ENCODE measurements around the gene CRYGD. TPM values are rescaled to one million over a fixed set of nuclear protein-coding genes. Genes with fewer than 3 reads are reported as not detected.
A peak's percentile ranks its signal among the peaks of the same experiment; 100 is the strongest.
"Not testable (repeated sequence)": the region's sequence is repeated elsewhere in the genome, so short reads cannot be mapped to it uniquely, and the experiment has no call there.

Gene CRYGD
- total RNA-seq, 2 experiments from 2014 or later: not detected

GRCh38 chr2:208139447-208139846 lies 15.1 kb upstream of the CRYGD start:
- no peak overlapping the region for H3K4me3 Mint-ChIP-seq
- H3K4me1 Mint-ChIP-seq: peaks cover 8% of the 10 kb centered on the region
- no peak overlapping the region for H3K27ac Mint-ChIP-seq
- H3K27me3 Mint-ChIP-seq: no peaks in the 10 kb centered on the region
- H3K9me3 Mint-ChIP-seq: peaks cover 1% of the 10 kb centered on the region
- no peaks in the 10 kb centered on the region for H3K36me3 Mint-ChIP-seq
- no peak for DNase-seq

GRCh38 chr2:208138334-208138733 lies 14.0 kb upstream of the CRYGD start:
- DNase-seq, H3K27me3 Mint-ChIP-seq, H3K27ac Mint-ChIP-seq, H3K36me3 Mint-ChIP-seq, H3K4me3 Mint-ChIP-seq, H3K4me1 Mint-ChIP-seq, H3K9me3 Mint-ChIP-seq: not testable (repeated sequence)

DNA sequence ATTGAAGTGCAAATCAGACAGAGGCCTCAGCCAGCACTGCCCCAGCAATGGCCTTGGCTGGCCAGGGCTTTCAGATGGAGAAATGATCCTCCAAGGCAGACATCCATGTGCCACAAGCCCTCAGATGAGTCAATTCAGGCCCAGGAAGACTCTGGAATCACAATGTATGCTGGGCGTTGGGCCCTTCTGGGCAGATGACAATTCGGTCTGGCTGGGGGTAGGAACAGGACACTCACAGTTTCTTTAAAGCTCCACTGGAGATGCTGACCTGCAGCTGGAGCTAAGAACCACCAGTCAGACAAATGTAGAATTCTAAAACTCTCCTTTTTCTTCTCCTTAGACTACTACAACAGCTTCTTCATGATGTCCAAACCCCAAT lies 12.4 kb upstream of the CRYGD start:
- DNase-seq: no peak
- Mint-ChIP-seq H3K27ac (no peak overlapping the region), H3K36me3 (no peaks in the 10 kb centered on the region), H3K27me3 (peaks cover 5% of the 10 kb centered on the region), H3K4me1 (peaks cover 8% of the 10 kb centered on the region), H3K9me3 (peaks cover 1% of the 10 kb centered on the region), H3K4me3 (no peak overlapping the region)

- Mint-ChIP-seq H3K36me3 (no peaks in the 10 kb centered on the region), H3K4me1 (peaks cover 8% of the 10 kb centered on the region), H3K4me3 (no peak overlapping the region), H3K27me3 (peaks cover 5% of the 10 kb centered on the region), H3K9me3 (peaks cover 1% of the 10 kb centered on the region), H3K27ac (no peak overlapping the region)
- no peak for DNase-seq
Measured at GRCh38 chr2:208135794-208136715, 11.7 kb upstream of the CRYGD start.

DNA sequence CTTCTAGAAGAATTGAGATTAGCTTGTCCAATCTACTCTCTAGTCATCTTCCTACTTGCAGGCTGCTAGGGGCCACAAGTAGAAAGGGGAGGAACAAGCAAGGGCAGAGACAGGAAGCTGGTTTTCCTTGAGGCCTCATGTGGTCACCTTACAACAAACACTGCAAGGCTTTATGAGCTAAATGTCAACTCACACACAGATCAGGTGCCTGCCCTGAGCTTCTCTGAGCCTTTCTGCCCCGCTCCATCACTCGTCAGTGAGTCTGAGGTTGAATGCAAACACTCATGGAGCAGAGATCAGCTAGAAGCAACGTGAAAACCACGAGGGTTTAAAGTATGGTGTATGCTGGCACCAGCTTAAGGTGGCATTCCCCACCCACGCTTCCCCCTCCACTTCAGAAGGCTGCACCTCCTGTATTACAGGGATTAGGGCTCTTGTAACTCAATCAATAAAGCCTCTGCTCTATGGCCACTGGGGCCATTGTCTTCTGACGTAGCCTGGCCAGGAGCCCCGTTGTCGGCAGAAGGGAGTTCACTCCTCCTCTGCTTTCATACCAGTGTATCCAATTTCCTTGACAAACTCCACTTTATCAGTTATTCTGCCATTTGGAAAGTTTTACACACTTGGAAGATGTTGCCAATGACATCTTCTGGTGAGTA lies 10.7 kb upstream of the CRYGD start:
- Mint-ChIP-seq H3K36me3 (no peaks in the 10 kb centered on the region), H3K27ac (no peak overlapping the region), H3K4me1 (peaks cover 8% of the 10 kb centered on the region), H3K9me3 (peaks cover 1% of the 10 kb centered on the region), H3K4me3 (no peak overlapping the region), H3K27me3 (peaks cover 5% of the 10 kb centered on the region)
- peak; percentile 12 for DNase-seq

DNA sequence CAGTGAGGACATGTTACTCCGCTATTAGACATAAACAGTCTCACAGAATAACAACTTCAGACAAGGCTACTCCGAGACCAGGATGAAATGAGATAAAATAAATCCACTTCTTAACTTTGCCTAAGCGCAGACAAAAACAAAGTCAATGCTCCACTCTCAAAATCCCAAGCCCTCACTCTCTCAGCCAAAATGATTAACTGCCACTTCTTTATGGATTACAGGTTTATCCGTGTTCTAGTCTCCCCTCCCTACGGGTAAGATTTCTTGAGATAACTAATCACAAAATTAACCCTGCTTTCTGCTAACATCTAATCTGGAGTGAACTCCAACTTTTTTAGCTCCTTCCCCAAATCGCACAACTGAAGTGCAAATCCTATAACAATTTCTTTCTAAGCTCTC lies 6.4 kb upstream of the CRYGD start:
- Mint-ChIP-seq H3K4me3 (no peak overlapping the region), H3K36me3 (no peaks in the 10 kb centered on the region), H3K9me3 (peaks cover 3% of the 10 kb centered on the region), H3K4me1 (peaks cover 8% of the 10 kb centered on the region), H3K27me3 (peaks cover 11% of the 10 kb centered on the region), H3K27ac (no peak overlapping the region)
- no peak for DNase-seq

DNA sequence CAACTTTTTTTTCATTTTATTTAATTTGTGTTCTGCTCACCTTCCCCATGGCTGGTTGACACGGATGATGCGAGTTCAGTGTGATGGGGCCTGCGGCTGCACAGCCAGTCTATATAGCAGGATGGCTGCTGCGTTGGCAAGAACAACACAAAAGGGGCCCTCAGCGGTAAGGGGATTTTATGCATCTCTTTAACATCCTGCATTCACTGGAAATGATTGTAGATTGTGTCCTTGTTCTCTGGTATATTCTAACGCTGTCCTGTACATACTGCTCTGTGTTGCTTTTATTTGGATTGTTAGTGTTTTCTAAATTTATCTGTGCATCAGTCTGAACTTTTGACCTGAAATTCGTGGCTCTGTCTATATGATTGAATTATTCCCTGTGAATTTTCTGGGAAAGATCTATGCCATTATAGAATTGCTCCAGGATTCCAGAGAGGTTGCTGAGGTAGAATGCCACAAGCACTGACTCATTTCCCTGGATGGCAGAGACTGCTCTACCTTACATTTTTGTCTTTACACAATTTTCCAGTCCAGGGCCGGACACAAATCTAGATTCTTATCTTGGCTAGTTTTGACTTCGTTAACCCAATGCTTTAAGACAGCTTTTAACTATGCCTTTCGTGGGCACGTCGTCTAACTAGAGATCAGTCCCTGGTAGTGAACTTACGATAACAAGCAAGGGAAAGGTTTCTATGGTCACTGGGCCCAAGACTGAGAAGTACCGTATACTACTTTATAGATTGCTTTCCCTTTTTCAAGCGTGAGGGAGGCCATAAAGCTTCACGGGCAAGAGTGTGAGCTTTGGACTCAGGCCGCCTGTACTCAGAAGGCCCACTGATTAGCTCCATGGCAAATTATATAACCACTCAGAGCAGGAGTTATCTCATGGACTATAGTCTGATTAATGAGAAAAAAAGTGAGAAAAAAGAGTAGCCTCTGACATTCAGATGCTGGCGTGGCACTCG lies 5.7 kb upstream of the CRYGD start, which contains the start of gene CRYGC:
Gene CRYGC, minus strand, starts transcription at position 85 of the 968 bp plus-strand sequence. Its CDS starts 36 bp downstream, at position 49.
- no peaks in the 10 kb centered on the region for H3K36me3 Mint-ChIP-seq
- no peak within 1 kb of the TSS for H3K4me3 Mint-ChIP-seq
- no peak for DNase-seq
- no peak within 1 kb of the TSS for H3K27ac Mint-ChIP-seq
- H3K9me3 Mint-ChIP-seq: peaks cover 3% of the 10 kb centered on the region
- peaks cover 3% of the 10 kb centered on the region for H3K4me1 Mint-ChIP-seq
- peaks cover 17% of the 10 kb centered on the region for H3K27me3 Mint-ChIP-seq

GRCh38 chr2:208128136-208128535 lies 3.8 kb upstream of the CRYGD start:
- Mint-ChIP-seq H3K27ac (no peak overlapping the region), H3K9me3 (peaks cover 3% of the 10 kb centered on the region), H3K4me3 (no peak overlapping the region), H3K36me3 (no peaks in the 10 kb centered on the region), H3K27me3 (peaks cover 31% of the 10 kb centered on the region), H3K4me1 (peaks cover 7% of the 10 kb centered on the region)
- DNase-seq: no peak

GRCh38 chr2:208127090-208127489 lies 2.8 kb upstream of the CRYGD start:
- H3K27me3 Mint-ChIP-seq: peaks cover 30% of the 10 kb centered on the region
- H3K9me3 Mint-ChIP-seq: peaks cover 3% of the 10 kb centered on the region
- H3K4me1 Mint-ChIP-seq: peaks cover 7% of the 10 kb centered on the region
- DNase-seq: no peak
- H3K4me3 Mint-ChIP-seq: no peak overlapping the region
- H3K27ac Mint-ChIP-seq: no peak overlapping the region
- no peaks in the 10 kb centered on the region for H3K36me3 Mint-ChIP-seq

DNA sequence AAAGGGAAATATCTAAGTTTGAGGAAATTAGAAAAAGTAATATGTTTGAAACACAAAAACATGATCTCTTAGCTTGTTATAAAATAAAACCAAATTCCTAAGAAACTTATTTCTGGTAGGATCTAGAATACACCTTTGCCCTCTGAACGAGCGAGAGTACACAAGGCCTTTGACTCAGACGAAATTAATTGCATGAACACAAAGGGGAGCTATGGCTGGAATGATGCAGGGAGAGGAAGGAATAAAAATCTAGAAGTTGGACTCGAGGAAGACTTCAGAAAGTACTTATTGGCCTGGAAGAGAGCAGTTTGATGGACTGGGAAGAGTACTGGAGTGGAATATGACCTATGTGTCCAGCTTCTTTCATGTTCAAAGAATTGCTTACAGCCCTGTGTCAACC lies 927 bp upstream of the CRYGD start:
- no peak for DNase-seq
- Mint-ChIP-seq H3K36me3 (no peaks in the 10 kb centered on the region), H3K27ac (no peak overlapping the region), H3K27me3 (peaks cover 33% of the 10 kb centered on the region), H3K4me3 (no peak overlapping the region), H3K4me1 (peaks cover 7% of the 10 kb centered on the region), H3K9me3 (peaks cover 3% of the 10 kb centered on the region)

- Mint-ChIP-seq H3K4me3 (no peak overlapping the region), H3K36me3 (no peaks in the 10 kb centered on the region)
Measured at GRCh38 chr2:208122248-208122647, 2.1 kb downstream of the CRYGD start.

GRCh38 chr2:208118918-208119317 lies 5.4 kb downstream of the CRYGD start:
- no peak for DNase-seq
- Mint-ChIP-seq H3K36me3 (no peaks in the 10 kb centered on the region), H3K27ac (no peak overlapping the region), H3K4me3 (no peak overlapping the region), H3K27me3 (peaks cover 11% of the 10 kb centered on the region), H3K9me3 (no peaks in the 10 kb centered on the region), H3K4me1 (peaks cover 2% of the 10 kb centered on the region)

More at GRCh38 chr2:208122248-208122647, 2.1 kb downstream of the CRYGD start:
- peaks cover 7% of the 10 kb centered on the region for H3K4me1 Mint-ChIP-seq
- DNase-seq: no peak
- peaks cover 3% of the 10 kb centered on the region for H3K9me3 Mint-ChIP-seq
- no peak overlapping the region for H3K27ac Mint-ChIP-seq
- peaks cover 33% of the 10 kb centered on the region for H3K27me3 Mint-ChIP-seq

DNA sequence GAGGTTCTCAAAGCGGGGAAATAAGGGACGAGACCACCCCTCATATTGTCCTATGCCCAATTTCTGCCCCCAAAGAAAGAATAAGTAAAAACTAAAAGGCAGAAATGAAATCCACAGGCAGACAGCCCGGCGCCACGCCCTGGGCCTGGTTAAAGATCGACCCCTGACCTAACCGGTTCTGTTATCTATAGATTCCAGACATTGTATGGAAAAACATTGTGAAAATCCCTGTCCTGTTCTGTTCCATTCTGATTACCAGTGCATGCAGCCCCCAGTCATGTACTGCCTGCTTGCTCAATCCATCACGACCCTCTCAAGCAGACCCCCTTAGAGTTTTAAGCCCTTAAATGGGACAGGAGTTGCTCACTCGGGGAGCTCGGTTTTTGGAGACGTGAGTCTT lies 6.9 kb downstream of the CRYGD start:
- H3K4me1 Mint-ChIP-seq, H3K27me3 Mint-ChIP-seq: not testable (repeated sequence)

DNA sequence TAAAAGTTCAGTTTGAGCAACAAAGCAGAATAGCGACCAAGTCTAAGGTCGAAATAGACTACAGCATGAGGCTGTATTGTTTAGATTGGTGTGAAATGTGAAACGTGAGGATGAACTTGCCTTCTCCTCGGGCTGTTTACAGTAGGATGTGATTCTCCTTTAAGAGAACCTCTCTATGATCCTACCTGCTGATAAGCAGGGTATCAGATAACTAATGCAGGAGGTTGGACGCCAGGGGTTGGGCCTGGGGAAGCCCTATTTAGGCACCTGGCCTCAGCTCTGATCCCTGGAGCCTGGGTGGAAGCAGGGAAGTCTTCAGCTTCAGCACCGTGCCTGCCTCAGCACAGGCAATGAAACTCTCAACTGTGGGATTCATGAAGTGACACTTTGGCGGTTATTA lies 11.4 kb downstream of the CRYGD start:
- Mint-ChIP-seq H3K27me3 (peaks cover 6% of the 10 kb centered on the region), H3K4me1 (no peaks in the 10 kb centered on the region), H3K36me3 (no peaks in the 10 kb centered on the region), H3K27ac (no peak overlapping the region), H3K9me3 (no peaks in the 10 kb centered on the region), H3K4me3 (no peak overlapping the region)
- no peak for DNase-seq

More for the DNA sequence above, 6.9 kb downstream of the CRYGD start:
- not testable (repeated sequence) for H3K9me3 Mint-ChIP-seq, H3K36me3 Mint-ChIP-seq, H3K27ac Mint-ChIP-seq, DNase-seq, H3K4me3 Mint-ChIP-seq

All from activated naive CD8-positive, alpha-beta T cell treated with anti-CD3 and anti-CD28 coated beads for 36 hours (primary cell).